WTC11 (cell line): ENCODE data around the gene KPNB1.

Experiments
- CBFB ChIP-seq: sonication (generic); formaldehyde crosslinking; IDR thresholded peaks from 2 replicates; pipeline ENCODE4 v1.8.1; 2022; ENCODE audit warnings: mild to moderate bottlenecking, low read depth, missing genetic modification reagents
- CREB1 ChIP-seq: sonication (generic); formaldehyde crosslinking; IDR thresholded peaks from 2 replicates; pipeline ENCODE4 v1.8.0; 2023; ENCODE audit warnings: mild to moderate bottlenecking, missing genetic modification reagents
- JUN ChIP-seq: sonication (generic); formaldehyde crosslinking; IDR thresholded peaks from 2 replicates; pipeline ENCODE4 v1.8.0; 2023; ENCODE audit warnings: mild to moderate bottlenecking, missing genetic modification reagents
- MXD4 ChIP-seq: fragments of 250-450 bp; sonication (Bioruptor Pico); IDR thresholded peaks from 2 replicates; pipeline ENCODE4 v1.8.0; 2021; ENCODE audit warnings: mild to moderate bottlenecking, moderate library complexity, borderline replicate concordance
- ZNF232 ChIP-seq: sonication (generic); formaldehyde crosslinking; IDR thresholded peaks from 2 replicates; pipeline ENCODE4 v1.8.0; 2022; ENCODE audit warnings: mild to moderate bottlenecking, missing genetic modification reagents
- ZNF263 ChIP-seq: sonication (generic); formaldehyde crosslinking; IDR thresholded peaks from 2 replicates; pipeline ENCODE4 v1.8.1; 2022; ENCODE audit warnings: low read depth, mild to moderate bottlenecking, moderate library complexity, missing genetic modification reagents
- TF ChIP-seq, protein P1 (sequence below): sonication (generic); formaldehyde crosslinking; IDR thresholded peaks from 2 replicates; pipeline ENCODE4 v1.8.0; 2022; ENCODE audit warnings: mild to moderate bottlenecking, missing genetic modification reagents
- TF ChIP-seq, protein P2 (sequence below): fragments of 200-600 bp; IDR thresholded peaks from 2 replicates; pipeline ENCODE4 v1.8.0; 2022; ENCODE audit warnings: antibody characterized with exemption
- TF ChIP-seq, protein P3 (sequence below): sonication (generic); formaldehyde crosslinking; IDR thresholded peaks from 2 replicates; pipeline ENCODE4 v1.8.1; 2023; ENCODE audit warnings: mild to moderate bottlenecking, missing genetic modification reagents, borderline replicate concordance
- TF ChIP-seq, protein P4 (sequence below): sonication (generic); formaldehyde crosslinking; IDR thresholded peaks from 2 replicates; pipeline ENCODE4 v1.8.0; 2022; ENCODE audit warnings: mild to moderate bottlenecking, missing genetic modification reagents

DNA sequence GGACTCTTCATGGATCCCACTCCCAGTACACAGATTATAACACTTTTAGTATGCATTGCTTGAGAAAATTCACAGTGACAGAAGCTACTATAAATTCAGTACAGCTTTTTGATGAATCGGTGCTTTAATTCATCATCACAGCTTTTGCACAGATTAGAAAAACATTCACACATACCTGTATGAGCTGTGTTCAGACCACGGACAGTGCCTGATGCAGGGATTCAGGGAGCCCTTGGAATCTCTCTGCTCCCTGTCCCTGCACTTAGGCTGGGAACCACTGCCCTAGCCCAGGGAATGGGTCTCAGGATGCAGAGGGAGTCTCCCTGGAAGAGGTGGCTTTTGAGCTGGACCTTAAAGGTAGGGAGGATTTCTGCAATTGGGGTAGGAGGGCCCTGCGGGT lies 58.2 kb downstream of the KPNB1 start:
- TF ChIP-seq MXD4 (CRISPR knock-in tag), result no peak
- TF ChIP-seq CREB1 (CRISPR knock-in tag), result no peak
- TF ChIP-seq, protein P1, sequence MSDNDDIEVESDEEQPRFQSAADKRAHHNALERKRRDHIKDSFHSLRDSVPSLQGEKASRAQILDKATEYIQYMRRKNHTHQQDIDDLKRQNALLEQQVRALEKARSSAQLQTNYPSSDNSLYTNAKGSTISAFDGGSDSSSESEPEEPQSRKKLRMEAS, result no peak
- TF ChIP-seq, protein P2, sequence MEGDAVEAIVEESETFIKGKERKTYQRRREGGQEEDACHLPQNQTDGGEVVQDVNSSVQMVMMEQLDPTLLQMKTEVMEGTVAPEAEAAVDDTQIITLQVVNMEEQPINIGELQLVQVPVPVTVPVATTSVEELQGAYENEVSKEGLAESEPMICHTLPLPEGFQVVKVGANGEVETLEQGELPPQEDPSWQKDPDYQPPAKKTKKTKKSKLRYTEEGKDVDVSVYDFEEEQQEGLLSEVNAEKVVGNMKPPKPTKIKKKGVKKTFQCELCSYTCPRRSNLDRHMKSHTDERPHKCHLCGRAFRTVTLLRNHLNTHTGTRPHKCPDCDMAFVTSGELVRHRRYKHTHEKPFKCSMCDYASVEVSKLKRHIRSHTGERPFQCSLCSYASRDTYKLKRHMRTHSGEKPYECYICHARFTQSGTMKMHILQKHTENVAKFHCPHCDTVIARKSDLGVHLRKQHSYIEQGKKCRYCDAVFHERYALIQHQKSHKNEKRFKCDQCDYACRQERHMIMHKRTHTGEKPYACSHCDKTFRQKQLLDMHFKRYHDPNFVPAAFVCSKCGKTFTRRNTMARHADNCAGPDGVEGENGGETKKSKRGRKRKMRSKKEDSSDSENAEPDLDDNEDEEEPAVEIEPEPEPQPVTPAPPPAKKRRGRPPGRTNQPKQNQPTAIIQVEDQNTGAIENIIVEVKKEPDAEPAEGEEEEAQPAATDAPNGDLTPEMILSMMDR, result no peak
- TF ChIP-seq, protein P3, sequence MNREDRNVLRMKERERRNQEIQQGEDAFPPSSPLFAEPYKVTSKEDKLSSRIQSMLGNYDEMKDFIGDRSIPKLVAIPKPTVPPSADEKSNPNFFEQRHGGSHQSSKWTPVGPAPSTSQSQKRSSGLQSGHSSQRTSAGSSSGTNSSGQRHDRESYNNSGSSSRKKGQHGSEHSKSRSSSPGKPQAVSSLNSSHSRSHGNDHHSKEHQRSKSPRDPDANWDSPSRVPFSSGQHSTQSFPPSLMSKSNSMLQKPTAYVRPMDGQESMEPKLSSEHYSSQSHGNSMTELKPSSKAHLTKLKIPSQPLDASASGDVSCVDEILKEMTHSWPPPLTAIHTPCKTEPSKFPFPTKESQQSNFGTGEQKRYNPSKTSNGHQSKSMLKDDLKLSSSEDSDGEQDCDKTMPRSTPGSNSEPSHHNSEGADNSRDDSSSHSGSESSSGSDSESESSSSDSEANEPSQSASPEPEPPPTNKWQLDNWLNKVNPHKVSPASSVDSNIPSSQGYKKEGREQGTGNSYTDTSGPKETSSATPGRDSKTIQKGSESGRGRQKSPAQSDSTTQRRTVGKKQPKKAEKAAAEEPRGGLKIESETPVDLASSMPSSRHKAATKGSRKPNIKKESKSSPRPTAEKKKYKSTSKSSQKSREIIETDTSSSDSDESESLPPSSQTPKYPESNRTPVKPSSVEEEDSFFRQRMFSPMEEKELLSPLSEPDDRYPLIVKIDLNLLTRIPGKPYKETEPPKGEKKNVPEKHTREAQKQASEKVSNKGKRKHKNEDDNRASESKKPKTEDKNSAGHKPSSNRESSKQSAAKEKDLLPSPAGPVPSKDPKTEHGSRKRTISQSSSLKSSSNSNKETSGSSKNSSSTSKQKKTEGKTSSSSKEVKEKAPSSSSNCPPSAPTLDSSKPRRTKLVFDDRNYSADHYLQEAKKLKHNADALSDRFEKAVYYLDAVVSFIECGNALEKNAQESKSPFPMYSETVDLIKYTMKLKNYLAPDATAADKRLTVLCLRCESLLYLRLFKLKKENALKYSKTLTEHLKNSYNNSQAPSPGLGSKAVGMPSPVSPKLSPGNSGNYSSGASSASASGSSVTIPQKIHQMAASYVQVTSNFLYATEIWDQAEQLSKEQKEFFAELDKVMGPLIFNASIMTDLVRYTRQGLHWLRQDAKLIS, result no peak
- TF ChIP-seq, protein P4, sequence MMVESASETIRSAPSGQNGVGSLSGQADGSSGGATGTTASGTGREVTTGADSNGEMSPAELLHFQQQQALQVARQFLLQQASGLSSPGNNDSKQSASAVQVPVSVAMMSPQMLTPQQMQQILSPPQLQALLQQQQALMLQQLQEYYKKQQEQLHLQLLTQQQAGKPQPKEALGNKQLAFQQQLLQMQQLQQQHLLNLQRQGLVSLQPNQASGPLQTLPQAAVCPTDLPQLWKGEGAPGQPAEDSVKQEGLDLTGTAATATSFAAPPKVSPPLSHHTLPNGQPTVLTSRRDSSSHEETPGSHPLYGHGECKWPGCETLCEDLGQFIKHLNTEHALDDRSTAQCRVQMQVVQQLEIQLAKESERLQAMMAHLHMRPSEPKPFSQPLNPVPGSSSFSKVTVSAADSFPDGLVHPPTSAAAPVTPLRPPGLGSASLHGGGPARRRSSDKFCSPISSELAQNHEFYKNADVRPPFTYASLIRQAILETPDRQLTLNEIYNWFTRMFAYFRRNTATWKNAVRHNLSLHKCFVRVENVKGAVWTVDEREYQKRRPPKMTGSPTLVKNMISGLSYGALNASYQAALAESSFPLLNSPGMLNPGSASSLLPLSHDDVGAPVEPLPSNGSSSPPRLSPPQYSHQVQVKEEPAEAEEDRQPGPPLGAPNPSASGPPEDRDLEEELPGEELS (CRISPR knock-in tag), result no peak
- TF ChIP-seq CBFB (CRISPR knock-in tag), result no peak
- no peak for TF ChIP-seq JUN
- TF ChIP-seq ZNF232 (CRISPR knock-in tag), result no peak
- no peak for TF ChIP-seq ZNF263 (CRISPR knock-in tag)
